ENCODE results near the gene SKI.

SKI gene

DNA sequence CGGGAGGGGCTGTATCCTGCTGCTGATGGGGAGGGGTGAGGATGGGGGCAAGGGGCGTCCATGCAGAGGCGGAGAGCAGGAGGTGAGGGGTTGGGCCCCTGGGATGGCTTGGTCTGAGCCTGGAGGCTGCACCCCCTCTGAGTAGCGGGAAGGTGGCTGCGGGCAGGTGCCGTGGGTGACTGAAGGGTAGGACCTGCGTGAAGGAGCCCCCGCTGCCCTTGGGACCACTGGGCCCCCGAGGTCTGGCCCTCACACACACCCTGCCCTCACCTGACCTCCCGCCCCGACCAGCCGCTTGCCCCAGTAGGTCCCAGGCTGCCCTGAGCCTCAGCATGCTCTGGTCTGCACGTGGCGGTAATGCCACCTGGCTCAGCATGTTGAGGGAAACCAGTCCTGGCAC is 12.8 kb upstream of the SKI start:
- H3K27ac ChIP-seq (ENCODE audit: insufficient read depth in 1 of 2, low read depth in 1 of 2, low read length in 2 of 2, poor library complexity in 1 of 2, severe bottlenecking in 2 of 2), result no peak overlapping the region
- ChIA-PET CTCF (interaction anchor here (1.7 kb wide), 1 partner anchor 9 kb away, joined by 6 read pairs; no protein-coding TSS in a partner anchor), POLR2A (no interaction called here)
- no peaks in the 10 kb centered on the region for H3K9me3 ChIP-seq (ENCODE audit: control extremely low read depth in 1 of 5, control insufficient read depth in 4 of 5, insufficient read depth in 2 of 5, low read depth in 1 of 5, low read length in 4 of 5)
- H3K36me3 ChIP-seq (ENCODE audit: control insufficient read depth in 4 of 4, insufficient read depth in 4 of 4, low read length in 3 of 4), result no peaks in the 10 kb centered on the region
- peaks cover 0 to 26% (median 25%) of the 10 kb centered on the region in 4 experiments for H3K4me1 ChIP-seq (ENCODE audit: control extremely low read depth in 1 of 4, control insufficient read depth in 4 of 4, insufficient read depth in 4 of 4, low read length in 3 of 4)
- DNase-seq, result no peak
- no peak overlapping the region for H3K4me3 ChIP-seq (ENCODE audit: control insufficient read depth in 1 of 7, extremely low read depth in 1 of 7, insufficient read depth in 4 of 7, low read depth in 2 of 7, low read length in 6 of 7)
- no peaks in the 10 kb centered on the region for H3K27me3 ChIP-seq (replicated peaks in 2 of 5; ENCODE audit: control insufficient read depth in 4 of 5, insufficient read depth in 5 of 5, low read length in 4 of 5)
- WGBS (ENCODE audit: insufficient coverage), result 94% methylated on average over 9 of the region's 14 CpGs

GRCh38 chr1:2215909-2216766 is 12.0 kb upstream of the SKI start:
- no peaks in the 10 kb centered on the region for H3K36me3 ChIP-seq (ENCODE audit: control insufficient read depth in 4 of 4, insufficient read depth in 4 of 4, low read length in 3 of 4)
- POLR2A ChIA-PET, result no interaction called here
- no peaks in the 10 kb centered on the region for H3K27me3 ChIP-seq (replicated peaks in 2 of 5; ENCODE audit: control insufficient read depth in 4 of 5, insufficient read depth in 5 of 5, low read length in 4 of 5)
- no peak overlapping the region for H3K4me3 ChIP-seq (ENCODE audit: control insufficient read depth in 1 of 7, extremely low read depth in 1 of 7, insufficient read depth in 4 of 7, low read depth in 2 of 7, low read length in 6 of 7)
- H3K4me1 ChIP-seq (ENCODE audit: control extremely low read depth in 1 of 4, control insufficient read depth in 4 of 4, insufficient read depth in 4 of 4, low read length in 3 of 4), result peaks cover 0 to 26% (median 25%) of the 10 kb centered on the region in 4 experiments
- 99% methylated on average over 25 of the region's 25 CpGs for WGBS (ENCODE audit: insufficient coverage)
- H3K9me3 ChIP-seq (ENCODE audit: control extremely low read depth in 1 of 5, control insufficient read depth in 4 of 5, insufficient read depth in 2 of 5, low read depth in 1 of 5, low read length in 4 of 5), result no peaks in the 10 kb centered on the region
- no peak for DNase-seq
- CTCF ChIA-PET, result interaction anchor here (1.7 kb wide), 1 partner anchor 8 kb away, joined by 6 read pairs; no protein-coding TSS in a partner anchor
- no peak overlapping the region for H3K27ac ChIP-seq (ENCODE audit: insufficient read depth in 1 of 2, low read depth in 1 of 2, low read length in 2 of 2, poor library complexity in 1 of 2, severe bottlenecking in 2 of 2)

- Histone ChIP-seq H3K36me3 (ENCODE audit: control insufficient read depth in 4 of 4, insufficient read depth in 4 of 4, low read length in 3 of 4) (no peaks in the 10 kb centered on the region), H3K27ac (ENCODE audit: insufficient read depth in 1 of 2, low read depth in 1 of 2, low read length in 2 of 2, poor library complexity in 1 of 2, severe bottlenecking in 2 of 2) (no peak overlapping the region), H3K9me3 (ENCODE audit: control extremely low read depth in 1 of 5, control insufficient read depth in 4 of 5, insufficient read depth in 2 of 5, low read depth in 1 of 5, low read length in 4 of 5) (no peaks in the 10 kb centered on the region), H3K27me3 (replicated peaks in 2 of 5; ENCODE audit: control insufficient read depth in 4 of 5, insufficient read depth in 5 of 5, low read length in 4 of 5) (no peaks in the 10 kb centered on the region), H3K4me1 (ENCODE audit: control extremely low read depth in 1 of 4, control insufficient read depth in 4 of 4, insufficient read depth in 4 of 4, low read length in 3 of 4) (peaks cover 0 to 26% (median 25%) of the 10 kb centered on the region in 4 experiments), H3K4me3 (ENCODE audit: control insufficient read depth in 1 of 7, extremely low read depth in 1 of 7, insufficient read depth in 4 of 7, low read depth in 2 of 7, low read length in 6 of 7) (no peak overlapping the region)
- ChIA-PET POLR2A (no interaction called here), CTCF (interaction anchor here (1.7 kb wide), 1 partner anchor 8 kb away, joined by 6 read pairs; no protein-coding TSS in a partner anchor)
- DNase-seq, result no peak
- WGBS (ENCODE audit: insufficient coverage), result 89% methylated on average over 5 of the region's 7 CpGs
Observed at GRCh38 chr1:2216767-2217058, 11.4 kb upstream of the SKI start.

DNA sequence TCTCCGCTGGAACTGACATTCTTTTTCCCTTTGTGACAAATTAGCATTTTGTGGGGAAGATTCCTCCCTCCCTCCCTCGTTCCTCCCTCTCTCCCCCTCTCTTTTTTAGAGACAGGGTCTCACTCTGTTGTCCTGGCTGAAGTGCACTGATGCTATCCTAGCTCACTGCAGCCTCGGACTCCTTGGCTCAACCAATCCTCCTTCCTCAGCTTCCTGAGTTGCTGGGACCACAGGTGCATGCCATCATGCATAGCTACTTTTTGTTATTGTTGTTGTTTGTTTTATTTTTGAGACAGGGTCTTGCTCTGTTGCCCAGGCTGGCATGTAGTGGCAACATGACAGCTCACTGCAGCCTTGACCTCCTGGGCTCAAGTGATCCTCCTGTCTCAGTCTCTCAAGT is 6.8 kb upstream of the SKI start:
- DNase-seq, result no peak
- H3K4me3 ChIP-seq (ENCODE audit: control insufficient read depth in 1 of 7, extremely low read depth in 1 of 7, insufficient read depth in 4 of 7, low read depth in 2 of 7, low read length in 6 of 7), result no peak overlapping the region
- ChIA-PET POLR2A (no interaction called here), CTCF (interaction anchor here (0.8 to 2.3 kb wide), 5 partner anchors 9 to 26 kb away, joined by 3 to 9 read pairs (median 4); partner anchors contain the start of gene FAAP20)
- H3K4me1 ChIP-seq (ENCODE audit: control extremely low read depth in 1 of 4, control insufficient read depth in 4 of 4, insufficient read depth in 4 of 4, low read length in 3 of 4), result peaks cover 0 to 9% (median 5%) of the 10 kb centered on the region in 4 experiments
- peaks cover 0 to 3% (median 0%) of the 10 kb centered on the region in 5 experiments for H3K27me3 ChIP-seq (replicated peaks in 2 of 5; ENCODE audit: control insufficient read depth in 4 of 5, insufficient read depth in 5 of 5, low read length in 4 of 5)
- H3K9me3 ChIP-seq (ENCODE audit: control extremely low read depth in 1 of 5, control insufficient read depth in 4 of 5, insufficient read depth in 2 of 5, low read depth in 1 of 5, low read length in 4 of 5), result no peaks in the 10 kb centered on the region
- 70% methylated on average over 2 of the region's 3 CpGs for whole genome bisulfite sequencing (ENCODE audit: insufficient coverage)
- no peaks in the 10 kb centered on the region for H3K36me3 ChIP-seq (ENCODE audit: control insufficient read depth in 4 of 4, insufficient read depth in 4 of 4, low read length in 3 of 4)
- no peak overlapping the region for H3K27ac ChIP-seq (ENCODE audit: insufficient read depth in 1 of 2, low read depth in 1 of 2, low read length in 2 of 2, poor library complexity in 1 of 2, severe bottlenecking in 2 of 2)

- H3K4me3 ChIP-seq (ENCODE audit: control insufficient read depth in 1 of 7, extremely low read depth in 1 of 7, insufficient read depth in 4 of 7, low read depth in 2 of 7, low read length in 6 of 7), result no peak overlapping the region
- WGBS (ENCODE audit: insufficient coverage), result 93% methylated on average over 6 of the region's 7 CpGs
- CTCF ChIA-PET, result interaction anchor here (0.9 to 1.8 kb wide), 7 partner anchors 8 to 29 kb away, joined by 3 to 6 read pairs (median 4); partner anchors contain the start of gene FAAP20
- H3K9me3 ChIP-seq (ENCODE audit: control extremely low read depth in 1 of 5, control insufficient read depth in 4 of 5, insufficient read depth in 2 of 5, low read depth in 1 of 5, low read length in 4 of 5), result no peaks in the 10 kb centered on the region
- H3K27ac ChIP-seq (ENCODE audit: insufficient read depth in 1 of 2, low read depth in 1 of 2, low read length in 2 of 2, poor library complexity in 1 of 2, severe bottlenecking in 2 of 2), result no peak overlapping the region
- POLR2A ChIA-PET, result interaction anchor here (0.7 to 1.4 kb wide), 3 partner anchors 10 to 25 kb away, joined by 3 to 7 read pairs (median 4); no protein-coding TSS in a partner anchor
- H3K27me3 ChIP-seq (replicated peaks in 2 of 5; ENCODE audit: control insufficient read depth in 4 of 5, insufficient read depth in 5 of 5, low read length in 4 of 5), result peaks cover 0 to 11% (median 4%) of the 10 kb centered on the region in 5 experiments
- H3K36me3 ChIP-seq (ENCODE audit: control insufficient read depth in 4 of 4, insufficient read depth in 4 of 4, low read length in 3 of 4), result no peaks in the 10 kb centered on the region
- H3K4me1 ChIP-seq (ENCODE audit: control extremely low read depth in 1 of 4, control insufficient read depth in 4 of 4, insufficient read depth in 4 of 4, low read length in 3 of 4), result peaks cover 0 to 24% (median 20%) of the 10 kb centered on the region in 4 experiments
- DNase-seq, result no peak
Observed at GRCh38 chr1:2224170-2224584, 3.9 kb upstream of the SKI start.

DNA sequence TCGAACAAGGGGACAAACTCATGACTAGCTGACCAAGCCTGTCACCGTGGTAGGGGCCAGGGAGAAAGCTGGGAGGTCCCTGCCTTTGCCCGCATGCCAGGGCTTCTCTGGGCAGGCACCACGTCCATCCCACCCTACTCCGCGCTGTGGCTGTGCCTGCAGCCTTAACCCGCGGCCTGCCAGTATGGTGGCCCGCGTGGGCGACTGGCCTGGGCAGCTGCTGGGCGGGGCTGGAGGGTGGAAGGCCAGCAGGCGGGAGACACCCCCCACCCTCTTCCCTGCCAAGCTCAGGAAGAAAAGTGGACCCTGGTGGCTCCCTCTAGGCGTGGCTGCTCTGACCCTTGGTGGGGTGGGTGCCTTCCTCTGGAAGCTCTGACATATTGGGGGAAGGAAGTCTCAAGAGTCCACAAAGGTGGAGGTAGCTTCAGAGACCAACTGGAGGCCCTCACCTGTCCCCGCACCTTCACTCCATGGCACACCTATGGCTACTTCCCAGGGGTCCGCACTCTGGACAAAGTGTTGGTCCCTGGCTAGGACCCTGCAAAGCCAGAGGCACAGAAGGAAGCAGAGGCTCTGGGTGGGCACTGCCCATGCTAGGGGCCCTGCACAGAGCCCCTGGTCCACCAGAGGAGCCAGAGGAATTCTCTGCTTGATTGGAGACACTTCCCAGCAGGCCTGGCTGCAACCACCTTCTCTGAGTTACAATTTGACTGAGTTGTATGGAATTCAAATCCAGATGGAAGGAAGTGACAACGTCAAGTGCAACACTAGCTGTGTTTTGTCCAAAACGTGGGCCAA is 3.3 kb upstream of the SKI start:
- Histone ChIP-seq H3K9me3 (ENCODE audit: control extremely low read depth in 1 of 5, control insufficient read depth in 4 of 5, insufficient read depth in 2 of 5, low read depth in 1 of 5, low read length in 4 of 5) (no peaks in the 10 kb centered on the region), H3K27me3 (replicated peaks in 2 of 5; ENCODE audit: control insufficient read depth in 4 of 5, insufficient read depth in 5 of 5, low read length in 4 of 5) (peaks cover 0 to 11% (median 4%) of the 10 kb centered on the region in 5 experiments), H3K36me3 (ENCODE audit: control insufficient read depth in 4 of 4, insufficient read depth in 4 of 4, low read length in 3 of 4) (no peaks in the 10 kb centered on the region), H3K4me3 (ENCODE audit: control insufficient read depth in 1 of 7, extremely low read depth in 1 of 7, insufficient read depth in 4 of 7, low read depth in 2 of 7, low read length in 6 of 7) (no peak overlapping the region), H3K27ac (ENCODE audit: insufficient read depth in 1 of 2, low read depth in 1 of 2, low read length in 2 of 2, poor library complexity in 1 of 2, severe bottlenecking in 2 of 2) (no peak overlapping the region), H3K4me1 (ENCODE audit: control extremely low read depth in 1 of 4, control insufficient read depth in 4 of 4, insufficient read depth in 4 of 4, low read length in 3 of 4) (peaks cover 0 to 30% (median 26%) of the 10 kb centered on the region in 4 experiments)
- DNase-seq, result no peak
- WGBS (ENCODE audit: insufficient coverage), result 90% methylated on average over 9 of the region's 18 CpGs
- CTCF ChIA-PET, result interaction anchor here (0.6 to 1.8 kb wide), 11 partner anchors 9 to 323 kb away, joined by 3 to 6 read pairs (median 3); partner anchors contain the start of gene FAAP20
- POLR2A ChIA-PET, result interaction anchor here (0.7 to 1.4 kb wide), 3 partner anchors 9 to 26 kb away, joined by 3 to 7 read pairs (median 4); no protein-coding TSS in a partner anchor
